ENCODE measurements around the gene GABRG2.
"Not testable (repeated sequence)": the region's sequence is repeated elsewhere in the genome, so short reads cannot be mapped to it uniquely, and the experiment has no call there.

The GABRG2 gene

GRCh38 chr5:162067655-162068411 lies at the start of gene GABRG2:
TSS of gene GABRG2 (plus strand) at chr5:162067773. CDS start at chr5:162068000, 227 bp downstream.
- no peak for ATAC-seq

- no peak for ATAC-seq
Measured at GRCh38 chr5:162025312-162025711, 42.3 kb upstream of the GABRG2 start.

DNA sequence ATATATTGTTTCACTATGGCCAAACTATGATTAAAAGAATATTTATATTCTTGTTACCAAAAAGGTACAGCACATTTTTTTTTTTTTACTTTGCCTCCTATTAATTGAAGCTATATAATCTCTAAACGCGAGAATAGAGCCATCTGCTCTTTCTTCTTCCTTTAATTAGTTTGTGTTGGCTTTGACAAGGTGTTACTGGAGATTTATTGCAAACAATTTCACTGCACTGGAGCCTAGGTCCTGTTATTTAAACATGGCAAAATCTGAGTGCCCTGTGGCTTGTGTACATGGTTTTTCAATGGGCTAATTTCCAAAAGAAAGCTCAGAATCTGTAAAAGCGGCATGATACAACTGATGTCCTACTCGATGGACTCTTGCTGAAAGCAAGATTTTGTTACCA lies 40.8 kb upstream of the GABRG2 start:
- no peak for ATAC-seq

GRCh38 chr5:162037431-162037830 lies 30.1 kb upstream of the GABRG2 start:
- ATAC-seq, result no peak

DNA sequence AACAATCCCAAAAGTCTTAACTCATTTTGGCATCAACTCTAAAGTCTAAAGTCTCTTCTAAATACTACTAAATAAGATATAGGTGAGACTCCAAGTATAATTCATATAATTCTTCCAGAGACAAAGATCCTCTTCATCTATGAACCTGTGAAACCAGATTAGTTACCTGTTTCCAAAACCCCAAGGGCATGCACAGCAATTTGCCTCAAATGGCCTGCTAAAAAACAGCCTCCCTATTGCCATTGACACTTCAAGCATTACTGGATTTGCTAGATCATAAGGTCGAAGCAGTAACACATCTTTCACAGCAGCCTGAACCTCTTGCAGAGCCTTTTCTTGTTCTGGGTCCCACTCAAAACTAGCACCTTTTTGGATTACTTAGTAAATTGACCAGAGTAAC lies 20.3 kb upstream of the GABRG2 start:
- no peak for ATAC-seq

DNA sequence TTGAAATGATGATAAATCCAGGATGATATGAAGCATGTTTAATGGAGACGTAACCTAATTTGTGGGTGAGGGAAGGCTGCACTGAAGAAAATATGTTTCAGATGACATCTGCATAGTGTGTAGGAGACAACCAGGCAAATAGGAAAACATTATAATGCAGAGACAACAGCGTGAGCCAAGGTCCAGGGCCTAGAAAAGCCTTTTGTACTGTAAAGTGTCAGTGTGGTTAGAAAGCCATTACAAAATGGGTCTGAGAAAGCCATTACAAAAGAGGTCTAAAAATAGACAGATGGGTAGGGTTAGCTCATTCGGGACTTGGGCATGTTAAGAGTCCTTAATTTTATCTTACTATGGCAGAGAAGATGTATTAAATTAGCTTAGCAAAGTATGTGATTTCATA lies 14.9 kb upstream of the GABRG2 start:
- ATAC-seq, result no peak

DNA sequence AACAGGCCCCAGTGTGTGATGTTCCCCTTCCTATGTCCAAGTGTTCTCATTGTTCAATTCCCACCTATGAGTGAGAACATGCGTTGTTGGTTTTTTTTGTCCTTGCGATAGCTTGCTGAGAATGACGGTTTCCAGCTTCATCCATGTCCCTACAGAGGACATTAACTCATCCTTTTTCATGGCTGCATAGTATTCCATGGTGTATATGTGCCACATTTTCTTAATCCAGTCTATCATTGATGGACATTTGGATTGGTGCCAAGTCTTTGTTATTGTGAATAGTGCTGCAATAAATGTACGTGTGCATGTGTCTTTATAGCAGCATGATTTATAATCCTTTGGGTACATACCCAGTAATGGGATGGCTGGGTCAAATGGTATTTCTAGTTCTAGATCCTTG lies 12.5 kb upstream of the GABRG2 start:
- ATAC-seq, result not testable (repeated sequence)

DNA sequence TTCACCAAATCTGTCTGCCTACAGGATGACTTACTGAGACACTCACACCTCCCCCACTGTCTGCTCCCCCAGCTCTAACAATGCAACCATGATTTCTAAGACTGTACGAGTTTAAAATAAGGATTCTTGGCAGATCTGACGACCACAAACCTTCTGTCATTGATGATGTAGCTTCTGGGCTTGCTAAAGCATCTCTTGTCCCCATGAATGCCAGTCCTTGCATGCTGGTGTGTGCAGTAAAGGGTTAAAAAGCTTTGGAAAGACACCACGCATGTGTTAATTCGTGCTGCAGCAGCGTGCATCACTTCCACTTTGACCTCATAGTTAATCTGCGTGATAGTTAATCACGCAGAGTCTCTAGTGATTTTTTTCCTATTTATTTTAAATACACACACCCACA lies 411 bp upstream of the GABRG2 start:
- no peak for ATAC-seq

DNA sequence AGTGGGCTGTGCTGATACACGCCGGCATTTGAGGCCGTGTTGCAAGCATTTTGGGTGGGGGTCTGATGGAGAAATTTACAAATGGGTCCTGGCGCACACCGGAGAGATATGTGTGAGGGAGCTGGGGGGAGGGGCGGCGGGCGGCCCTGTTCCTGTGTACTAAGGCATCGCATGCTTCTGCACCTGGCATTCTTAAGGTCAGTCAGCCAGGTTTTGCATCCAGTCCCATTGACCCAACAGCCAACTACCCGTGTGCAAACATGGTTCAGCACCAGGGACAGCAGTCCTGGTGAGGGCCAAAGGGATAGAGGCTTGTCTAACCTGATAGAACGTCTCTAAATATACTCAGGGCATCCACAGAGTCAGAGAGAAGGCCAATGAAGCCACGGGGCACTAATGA lies 839 bp downstream of the GABRG2 start:
- ATAC-seq, result no peak

- no peak for ATAC-seq
Measured at GRCh38 chr5:162068936-162069335, 1.4 kb downstream of the GABRG2 start.

DNA sequence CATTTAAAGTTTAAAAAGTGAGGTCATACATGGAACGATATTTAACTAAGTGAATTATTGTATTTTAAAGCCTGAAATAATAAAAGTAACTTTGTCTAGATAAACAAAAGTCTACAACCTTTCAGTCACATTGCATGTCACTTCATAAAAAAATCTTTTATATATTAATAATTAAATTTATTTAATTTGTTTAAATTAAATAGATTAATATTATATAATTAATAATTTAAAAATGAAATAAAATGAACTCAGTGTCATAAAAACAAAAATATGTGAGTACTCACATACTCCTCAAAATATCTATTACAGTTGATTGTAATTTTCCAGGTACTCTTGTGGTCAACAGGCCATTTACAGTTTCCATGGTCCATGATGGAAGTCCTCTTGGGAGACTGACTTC lies 11.2 kb downstream of the GABRG2 start:
- ATAC-seq, result no peak

DNA sequence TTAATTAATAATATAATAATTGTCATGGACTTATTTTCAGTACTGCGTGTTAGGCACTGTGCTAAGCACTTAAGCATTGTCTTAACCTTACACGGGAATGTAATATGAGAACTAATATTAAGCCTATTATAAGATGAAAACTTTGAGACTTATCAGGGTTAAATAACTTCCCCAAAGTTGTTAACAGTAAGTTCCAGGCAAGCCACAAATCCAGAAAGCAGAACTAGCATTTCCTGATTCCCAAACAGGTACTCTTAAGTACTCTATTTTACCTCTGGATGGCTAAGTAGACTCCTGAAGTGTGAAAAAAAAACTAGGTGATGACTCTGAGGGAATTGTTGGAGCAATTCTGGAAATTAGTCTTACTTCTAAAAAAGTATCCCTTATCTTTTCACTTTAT lies 23.8 kb downstream of the GABRG2 start:
- ATAC-seq, result no peak

- no peak for ATAC-seq
Measured at GRCh38 chr5:162096448-162096847, 28.9 kb downstream of the GABRG2 start.

- ATAC-seq, result no peak
Measured at GRCh38 chr5:162107591-162107990, 40.0 kb downstream of the GABRG2 start.

DNA sequence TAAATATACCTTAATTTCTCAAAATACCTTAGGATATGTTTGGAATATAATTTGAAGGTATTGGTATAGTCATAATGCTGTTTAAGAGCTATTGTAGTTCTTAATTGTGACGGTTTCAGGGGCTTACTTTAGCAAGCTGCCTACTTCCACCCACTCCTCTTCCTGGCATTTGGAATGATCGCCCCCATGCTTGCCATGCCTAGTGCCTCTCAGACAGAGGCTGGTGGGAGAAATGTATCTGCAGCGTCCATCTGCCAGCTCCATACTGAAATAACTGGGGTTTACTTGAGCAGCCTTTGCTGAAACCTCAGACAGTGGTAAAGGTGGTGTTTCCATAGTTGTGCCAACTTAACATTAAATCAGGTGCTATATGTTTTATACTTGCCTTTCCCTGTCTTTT lies 52.2 kb downstream of the GABRG2 start:
- no peak for ATAC-seq

- no peak for ATAC-seq
Measured at GRCh38 chr5:162128117-162128516, 60.5 kb downstream of the GABRG2 start.

GRCh38 chr5:162132348-162132747 lies 64.8 kb downstream of the GABRG2 start:
- ATAC-seq, result no peak

- ATAC-seq, result no peak
Measured at GRCh38 chr5:162139190-162139589, 71.6 kb downstream of the GABRG2 start.

GRCh38 chr5:162154242-162154641 lies 86.7 kb downstream of the GABRG2 start:
- no peak for ATAC-seq

- no peak for ATAC-seq
Measured at GRCh38 chr5:162160401-162160800, 92.8 kb downstream of the GABRG2 start.

- ATAC-seq, result no peak
Measured at GRCh38 chr5:162163663-162164062, 96.1 kb downstream of the GABRG2 start.

GRCh38 chr5:162174358-162174974 lies 106.9 kb downstream of the GABRG2 start:
- ATAC-seq, result no peak

GRCh38 chr5:162187371-162187770 lies 119.8 kb downstream of the GABRG2 start:
- ATAC-seq, result no peak

GRCh38 chr5:162189719-162190118 lies 122.1 kb downstream of the GABRG2 start:
- ATAC-seq, result no peak

GRCh38 chr5:162193012-162193411 lies 125.4 kb downstream of the GABRG2 start:
- no peak for ATAC-seq
